Measurements from ENCODE around the gene PTPRG. TPM values are rescaled to one million over a fixed set of nuclear protein-coding genes. Genes with fewer than 3 reads are reported as not detected.
A peak's percentile ranks its signal among the peaks of the same experiment; 100 is the strongest.

PTPRG gene
- total RNA-seq, 3 donors from 2014 or later, result 28.9 to 54.7 (median 40.4) TPM

DNA sequence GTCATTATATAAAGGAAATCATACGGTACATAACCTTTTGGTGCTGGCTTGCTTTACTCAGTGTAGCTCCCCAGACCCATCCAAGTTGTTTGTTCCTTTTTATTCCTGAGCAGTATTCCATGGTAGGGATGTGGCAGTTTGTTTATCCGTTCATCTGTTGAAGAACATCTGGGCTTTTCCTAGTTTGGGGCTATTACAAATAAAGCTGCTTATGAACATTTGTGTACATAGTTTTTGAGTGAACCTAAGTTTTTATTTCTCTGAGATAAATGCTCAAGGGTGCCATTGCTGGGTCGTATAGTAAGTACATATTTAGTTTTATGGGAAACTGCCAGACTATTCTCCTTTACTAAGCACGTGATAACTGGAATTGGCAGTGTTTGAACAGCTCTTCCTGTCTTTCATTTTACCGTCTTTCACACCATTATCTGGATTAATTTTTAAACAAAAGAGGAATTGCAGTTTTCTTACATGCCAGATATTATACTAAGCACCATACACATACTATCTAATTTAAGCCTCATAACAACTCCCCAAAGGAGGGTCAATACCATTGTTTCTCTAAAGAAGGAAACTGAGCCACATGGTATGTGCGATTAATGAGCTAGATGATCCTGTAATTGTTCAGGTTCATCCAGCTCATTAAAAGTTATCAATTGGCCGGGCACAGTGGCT, 85.6 kb downstream of the PTPRG start:
- H3K4me3 ChIP-seq, result no peak overlapping the region
- H3K9me3 ChIP-seq, result peaks cover 5% of the 10 kb centered on the region
- intact Hi-C loops (cut with DNase I, micrococcal nuclease), result loop anchor here in 1 of 2 donors (10.0 kb wide), 1 partner anchor 82 kb away; the partner anchor contains the start of gene PTPRG
- TF ChIP-seq, protein P1, sequence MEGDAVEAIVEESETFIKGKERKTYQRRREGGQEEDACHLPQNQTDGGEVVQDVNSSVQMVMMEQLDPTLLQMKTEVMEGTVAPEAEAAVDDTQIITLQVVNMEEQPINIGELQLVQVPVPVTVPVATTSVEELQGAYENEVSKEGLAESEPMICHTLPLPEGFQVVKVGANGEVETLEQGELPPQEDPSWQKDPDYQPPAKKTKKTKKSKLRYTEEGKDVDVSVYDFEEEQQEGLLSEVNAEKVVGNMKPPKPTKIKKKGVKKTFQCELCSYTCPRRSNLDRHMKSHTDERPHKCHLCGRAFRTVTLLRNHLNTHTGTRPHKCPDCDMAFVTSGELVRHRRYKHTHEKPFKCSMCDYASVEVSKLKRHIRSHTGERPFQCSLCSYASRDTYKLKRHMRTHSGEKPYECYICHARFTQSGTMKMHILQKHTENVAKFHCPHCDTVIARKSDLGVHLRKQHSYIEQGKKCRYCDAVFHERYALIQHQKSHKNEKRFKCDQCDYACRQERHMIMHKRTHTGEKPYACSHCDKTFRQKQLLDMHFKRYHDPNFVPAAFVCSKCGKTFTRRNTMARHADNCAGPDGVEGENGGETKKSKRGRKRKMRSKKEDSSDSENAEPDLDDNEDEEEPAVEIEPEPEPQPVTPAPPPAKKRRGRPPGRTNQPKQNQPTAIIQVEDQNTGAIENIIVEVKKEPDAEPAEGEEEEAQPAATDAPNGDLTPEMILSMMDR (IDR thresholded peaks at IDR 0.05), result no peak
- no peak for DNase-seq
- peak; percentile 72 for ATAC-seq
- H3K36me3 ChIP-seq (ENCODE audit: low read depth), result no peaks in the 10 kb centered on the region
- H3K4me1 ChIP-seq (ENCODE audit: low read depth), result peaks cover 15% of the 10 kb centered on the region

GRCh38 chr3:61648481-61648880, 87.1 kb downstream of the PTPRG start:
- Histone ChIP-seq H3K4me1 (ENCODE audit: low read depth) (peaks cover 15% of the 10 kb centered on the region), H3K36me3 (ENCODE audit: low read depth) (no peaks in the 10 kb centered on the region), H3K9me3 (peaks cover 5% of the 10 kb centered on the region), H3K4me3 (no peak overlapping the region)
- TF ChIP-seq, protein P1 (IDR thresholded peaks at IDR 0.05), result no peak
- no peak for DNase-seq
- ATAC-seq, result no peak
- intact Hi-C loops (cut with DNase I, micrococcal nuclease), result loop anchor here in 1 of 2 donors (10.0 kb wide), 1 partner anchor 84 kb away; the partner anchor contains the start of gene PTPRG

- TF ChIP-seq, protein P1 (IDR thresholded peaks at IDR 0.05), result no peak
- Histone ChIP-seq H3K4me1 (ENCODE audit: low read depth) (peaks cover 15% of the 10 kb centered on the region), H3K9me3 (peaks cover 5% of the 10 kb centered on the region), H3K4me3 (no peak overlapping the region), H3K36me3 (ENCODE audit: low read depth) (no peaks in the 10 kb centered on the region)
- ATAC-seq, result no peak
- no peak for DNase-seq
- intact Hi-C loops (cut with DNase I, micrococcal nuclease), result loop anchor here in 1 of 2 donors (10.0 kb wide), 1 partner anchor 85 kb away; the partner anchor contains the start of gene PTPRG
Measured at GRCh38 chr3:61649381-61650170, 88.2 kb downstream of the PTPRG start.

DNA sequence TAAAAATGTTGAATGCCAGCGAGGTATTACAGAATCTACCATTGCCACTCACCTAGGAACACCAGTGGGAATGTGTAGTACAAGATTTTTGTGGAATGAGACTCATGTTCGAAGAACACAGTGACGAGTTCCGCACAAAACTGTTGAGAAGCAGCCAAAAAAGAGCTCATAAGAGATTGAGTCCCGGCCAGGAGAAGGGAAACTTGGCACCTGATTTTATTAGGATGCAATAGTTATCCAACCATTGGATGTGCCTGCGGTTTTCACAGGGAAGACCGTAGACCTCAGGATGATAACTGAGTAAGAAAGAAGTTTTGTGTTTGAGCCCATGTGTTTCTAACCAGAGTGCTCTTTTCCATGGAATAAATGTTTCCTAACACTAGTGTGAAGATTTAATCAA, 88.9 kb downstream of the PTPRG start:
- Histone ChIP-seq H3K4me3 (no peak overlapping the region), H3K9me3 (peaks cover 1% of the 10 kb centered on the region), H3K4me1 (ENCODE audit: low read depth) (peaks cover 15% of the 10 kb centered on the region), H3K36me3 (ENCODE audit: low read depth) (no peaks in the 10 kb centered on the region)
- intact Hi-C loops (cut with DNase I, micrococcal nuclease), result no loop called here
- DNase-seq (peak in 1 of 3 donors; percentile 53), ATAC-seq (peak; percentile 43)
- TF ChIP-seq, protein P1 (IDR thresholded peaks at IDR 0.05), result no peak

DNA sequence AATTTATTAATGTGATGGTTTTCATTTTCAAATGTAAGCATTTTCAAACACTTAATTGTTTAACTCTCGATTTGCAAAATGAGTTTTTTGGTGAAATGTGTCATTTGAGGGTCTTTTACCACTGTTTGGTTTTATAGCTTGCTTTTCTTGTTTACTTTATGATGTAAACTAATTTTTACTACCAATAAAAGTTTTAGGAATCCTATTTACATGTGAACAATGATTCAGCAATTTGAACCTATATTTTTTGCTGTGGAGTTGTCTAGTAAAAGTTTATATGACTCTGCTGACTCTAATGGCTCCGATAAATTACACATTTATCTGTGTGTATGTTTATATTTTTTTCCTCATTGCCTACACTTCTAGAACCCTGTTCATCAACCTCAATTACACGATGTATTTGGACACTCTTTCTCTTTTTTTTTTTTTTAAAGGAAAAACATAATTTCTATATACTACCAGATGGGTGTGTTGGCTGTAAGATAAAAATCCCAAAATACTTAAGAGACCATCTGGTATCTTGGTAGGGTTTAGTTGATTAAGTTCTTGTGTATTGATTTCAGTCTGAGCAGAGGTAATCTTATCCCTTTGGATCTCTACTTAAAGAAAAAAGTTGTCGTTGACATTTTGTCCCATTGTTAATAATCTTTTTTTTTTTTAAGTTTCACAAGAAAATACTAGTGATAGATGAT, 89.5 kb downstream of the PTPRG start:
- Histone ChIP-seq H3K36me3 (ENCODE audit: low read depth) (no peaks in the 10 kb centered on the region), H3K4me1 (ENCODE audit: low read depth) (peaks cover 15% of the 10 kb centered on the region), H3K9me3 (no peaks in the 10 kb centered on the region), H3K4me3 (no peak overlapping the region)
- no peak for ATAC-seq
- no peak for DNase-seq
- TF ChIP-seq, protein P1 (IDR thresholded peaks at IDR 0.05), result no peak
- intact Hi-C loops (cut with DNase I, micrococcal nuclease), result no loop called here

Data from mucosa of descending colon (tissue), 3 donors.